AG10803 (cell line): Measurements from ENCODE around the gene CEP250.

Experiments used
- DNase-seq: peaks from one replicate; pipeline ENCODE4 v3.0.0; 2010; ENCODE audit warnings: low read depth
- H3K4me3 ChIP-seq: 2 replicates; pipeline ENCODE4 v1.5.1; 2011; ENCODE audit warnings: mild to moderate bottlenecking, low read length, control low read depth
- CTCF ChIP-seq: conservative IDR thresholded peaks from 2 replicates; pipeline ENCODE4 v1.5.1; 2011; ENCODE audit warnings: mild to moderate bottlenecking, low read length, control low read depth, inconsistent platforms

Gene CEP250

GRCh38 chr20:35458388-35458787 lies 3.0 kb downstream of the CEP250 start:
- DNase-seq = no peak
- TF ChIP-seq CTCF = no peak
- H3K4me3 ChIP-seq = no peak overlapping the region

GRCh38 chr20:35461620-35462019 lies 6.2 kb downstream of the CEP250 start:
- H3K4me3 ChIP-seq = no peak overlapping the region
- DNase-seq = no peak
- TF ChIP-seq CTCF = no peak

- no peak overlapping the region for H3K4me3 ChIP-seq
- DNase-seq = no peak
- TF ChIP-seq CTCF = no peak
Measured at GRCh38 chr20:35462351-35462750, 7.0 kb downstream of the CEP250 start.

GRCh38 chr20:35463455-35464300 lies 8.3 kb downstream of the CEP250 start:
- no peak overlapping the region for H3K4me3 ChIP-seq
- DNase-seq = peak; percentile 67
- TF ChIP-seq CTCF = peak; percentile 83

GRCh38 chr20:35465976-35466375 lies 10.6 kb downstream of the CEP250 start:
- H3K4me3 ChIP-seq = no peak overlapping the region
- no peak for DNase-seq
- no peak for TF ChIP-seq CTCF

- H3K4me3 ChIP-seq = no peak overlapping the region
- no peak for DNase-seq
- TF ChIP-seq CTCF = no peak
Measured at GRCh38 chr20:35466856-35467255, 11.5 kb downstream of the CEP250 start.

GRCh38 chr20:35467339-35468224 lies 12.2 kb downstream of the CEP250 start:
- no peak overlapping the region for H3K4me3 ChIP-seq
- peak; percentile 36 for DNase-seq
- no peak for TF ChIP-seq CTCF
